PC-3 (cell line): ENCODE results near the gene SKAP1.

Source experiments
- CTCF ChIP-seq: fragments of 300-600 bp; sonication (generic); conservative IDR thresholded peaks from 2 replicates; pipeline ENCODE4 v1.5.1; 2017; ENCODE audit warnings: antibody characterized with exemption, low read depth, mild to moderate bottlenecking, low read length
- EZH2 ChIP-seq: fragments of 300-600 bp; sonication (generic); IDR thresholded peaks from one replicate; pipeline ENCODE4 v1.6.1; 2017; ENCODE audit warnings: antibody characterized with exemption, mild to moderate bottlenecking, low read length; ENCODE audit not compliant: unreplicated experiment
- EZH2phosphoT487 ChIP-seq: fragments of 300-600 bp; sonication (generic); IDR thresholded peaks from 2 replicates; pipeline ENCODE4 v1.6.1; 2018; ENCODE audit warnings: mild to moderate bottlenecking, antibody characterized with exemption, low read length, borderline replicate concordance

- TF ChIP-seq CTCF (no peak), EZH2 (no peak), EZH2phosphoT487 (no peak)
Measured at GRCh38 chr17:48441862-48442261, 11.8 kb upstream of the SKAP1 start.
